DMS53 treated with DMSO at 0.1 percent for 48 hours (cell line): ENCODE measurements around the gene RIIAD1.
"Not testable (repeated sequence)": the region's sequence is repeated elsewhere in the genome, so short reads cannot be mapped to it uniquely, and the experiment has no call there.

Experiments used
- DNase-seq: peaks from one replicate; lab custom pipeline; 2025; ENCODE audit not compliant: unreplicated experiment; lab: John Stamatoyannopoulos, UW

The RIIAD1 gene

GRCh38 chr1:151720974-151721787 lies at the start of gene RIIAD1:
TSS of gene RIIAD1 (plus strand) at chr1:151721522. CDS start at chr1:151721537, 15 bp downstream.
- DNase-seq, result no peak

DNA sequence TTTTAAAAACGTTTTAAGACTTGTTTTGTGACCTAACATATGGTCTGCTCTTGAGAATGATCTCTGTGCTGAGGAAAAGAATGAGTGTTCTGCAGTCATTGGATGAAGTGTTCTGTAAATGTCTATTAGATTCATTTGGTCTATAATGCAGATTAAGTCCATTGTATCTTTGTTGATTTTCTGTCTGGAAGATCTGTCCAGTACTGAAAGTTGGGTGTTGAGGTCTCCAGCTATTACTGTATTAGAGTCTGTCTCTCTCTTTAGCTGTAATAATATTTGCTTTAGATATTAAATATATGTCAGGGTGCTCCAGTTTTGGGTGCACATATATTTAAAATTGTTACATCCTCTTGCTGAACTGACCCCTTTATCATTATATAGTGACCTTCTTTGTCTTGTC lies 47.9 kb upstream of the RIIAD1 start:
- no peak for DNase-seq

DNA sequence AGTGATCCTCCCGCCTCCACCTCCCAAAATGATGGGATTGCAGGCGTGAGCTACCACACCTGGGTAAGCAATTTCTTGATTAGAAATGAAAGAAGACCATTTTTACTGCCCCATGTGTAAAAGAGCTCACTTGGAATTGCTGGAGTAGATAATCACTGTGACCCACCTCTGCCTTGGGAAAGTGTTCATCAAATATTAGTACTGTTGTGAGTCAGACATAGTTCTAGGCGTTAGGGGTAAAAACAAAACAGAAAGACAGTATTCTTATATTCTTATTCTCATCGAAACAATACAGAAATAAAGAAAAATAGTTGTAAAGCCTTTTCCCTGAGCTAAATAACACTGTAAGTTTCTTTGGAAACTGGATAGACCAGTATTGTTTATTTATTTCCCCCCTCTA lies 40.9 kb upstream of the RIIAD1 start:
- DNase-seq, result no peak

- peak; percentile 14 for DNase-seq
Observed at GRCh38 chr1:151680826-151681225, 40.5 kb upstream of the RIIAD1 start.

- DNase-seq, result no peak
Observed at GRCh38 chr1:151681923-151682322, 39.4 kb upstream of the RIIAD1 start.

- DNase-seq, result not testable (repeated sequence)
Observed at GRCh38 chr1:151682901-151683300, 38.4 kb upstream of the RIIAD1 start.

DNA sequence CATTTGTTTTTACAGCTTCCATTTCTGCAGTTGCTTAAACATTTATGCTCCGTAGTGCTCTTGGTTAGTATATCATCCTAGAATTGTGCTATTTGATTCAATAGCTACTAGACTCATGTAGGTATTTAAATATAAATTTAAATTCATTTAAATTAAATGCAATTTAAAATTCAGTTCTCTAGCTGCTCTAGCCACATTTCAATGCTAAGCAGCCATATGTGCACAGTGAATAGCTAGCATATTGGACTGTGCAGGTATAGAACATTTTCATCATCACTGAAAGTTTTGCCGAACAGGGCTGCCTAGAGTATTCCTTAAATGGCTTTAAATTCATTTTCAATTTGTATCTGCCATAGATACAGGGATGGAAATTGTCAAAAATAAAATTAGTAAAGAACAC lies 37.2 kb upstream of the RIIAD1 start:
- DNase-seq, result no peak

DNA sequence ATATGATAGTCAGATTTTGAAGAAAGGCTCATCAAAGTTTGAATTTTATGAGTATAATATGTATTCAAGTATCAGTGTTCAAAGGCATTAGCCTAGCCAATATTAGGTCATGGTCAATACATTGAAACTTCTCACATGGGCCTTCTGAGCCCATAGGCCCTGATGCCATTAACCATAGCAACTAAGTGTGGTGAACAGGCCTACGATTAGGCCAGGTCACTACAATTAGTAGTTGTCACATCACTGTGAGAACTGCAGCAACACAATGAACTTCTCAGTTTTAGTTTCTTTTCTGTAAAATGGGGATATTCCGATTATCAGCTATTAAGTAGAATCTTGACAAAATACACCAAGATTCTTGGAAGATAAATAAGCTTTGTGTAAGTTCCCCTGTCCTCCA lies 34.8 kb upstream of the RIIAD1 start:
- DNase-seq, result no peak

GRCh38 chr1:151689494-151689893 lies 31.8 kb upstream of the RIIAD1 start:
- DNase-seq, result no peak

DNA sequence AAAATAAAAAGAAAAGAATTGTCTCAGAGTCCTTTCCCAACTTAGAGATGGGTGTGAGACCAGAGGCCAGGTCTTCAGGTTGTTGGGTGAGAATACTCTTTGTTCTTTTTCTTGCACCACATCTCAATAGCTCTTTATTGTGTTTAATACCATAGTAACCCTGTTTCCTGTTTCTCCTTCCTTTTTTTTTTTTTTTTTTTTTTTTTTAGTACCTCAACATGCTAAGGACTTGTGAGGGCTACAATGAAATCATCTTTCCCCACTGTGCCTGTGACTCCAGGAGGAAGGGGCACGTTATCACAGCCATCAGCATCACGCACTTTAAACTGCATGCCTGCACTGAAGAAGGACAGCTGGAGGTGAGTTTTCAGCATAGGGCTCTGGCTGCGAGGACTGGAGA lies 29.1 kb upstream of the RIIAD1 start:
- no peak for DNase-seq

GRCh38 chr1:151693057-151693651 lies 28.2 kb upstream of the RIIAD1 start:
- peak; percentile 64 for DNase-seq

DNA sequence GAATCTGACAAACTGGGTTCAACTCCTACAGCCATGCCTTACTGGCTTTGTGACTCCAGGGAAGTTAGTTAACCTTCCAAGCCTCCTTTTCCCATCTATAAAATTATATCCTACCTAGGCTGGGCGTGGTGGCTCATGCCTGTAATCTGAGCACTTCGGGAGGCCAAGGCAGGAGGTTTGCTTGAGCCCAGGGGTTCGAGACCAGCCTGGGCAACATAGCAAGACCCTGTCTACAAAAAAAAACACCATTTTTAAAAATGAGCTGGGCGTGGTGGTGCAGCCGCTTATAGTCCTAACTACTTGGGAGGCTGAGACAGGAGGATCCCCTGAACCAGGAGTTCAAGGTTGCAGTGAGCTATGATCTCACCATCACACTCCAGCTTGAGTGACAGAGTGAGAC lies 19.8 kb upstream of the RIIAD1 start:
- no peak for DNase-seq

DNA sequence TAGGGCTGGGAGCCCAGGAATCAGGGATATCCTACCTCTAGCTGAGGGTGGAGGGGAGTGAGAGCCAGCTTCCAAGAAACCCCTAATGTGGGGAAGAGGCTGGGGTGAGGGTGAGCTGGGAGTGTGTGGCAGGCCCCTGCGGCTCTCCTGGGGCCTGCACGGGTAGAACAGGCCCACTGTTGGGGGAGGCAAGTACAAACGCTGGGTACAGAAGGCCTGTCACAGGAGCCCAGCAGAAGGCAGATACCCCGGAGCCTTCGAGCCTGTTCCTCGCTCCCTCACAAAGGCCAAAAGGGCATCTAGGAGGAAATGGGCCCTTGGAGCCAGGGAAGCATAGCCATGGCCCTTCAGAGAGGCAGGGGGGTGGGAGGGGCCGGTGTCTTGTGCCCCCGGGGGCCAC lies 18.4 kb upstream of the RIIAD1 start:
- no peak for DNase-seq

GRCh38 chr1:151703813-151704212 lies 17.5 kb upstream of the RIIAD1 start:
- no peak for DNase-seq

GRCh38 chr1:151704246-151704645 lies 17.1 kb upstream of the RIIAD1 start:
- no peak for DNase-seq

DNA sequence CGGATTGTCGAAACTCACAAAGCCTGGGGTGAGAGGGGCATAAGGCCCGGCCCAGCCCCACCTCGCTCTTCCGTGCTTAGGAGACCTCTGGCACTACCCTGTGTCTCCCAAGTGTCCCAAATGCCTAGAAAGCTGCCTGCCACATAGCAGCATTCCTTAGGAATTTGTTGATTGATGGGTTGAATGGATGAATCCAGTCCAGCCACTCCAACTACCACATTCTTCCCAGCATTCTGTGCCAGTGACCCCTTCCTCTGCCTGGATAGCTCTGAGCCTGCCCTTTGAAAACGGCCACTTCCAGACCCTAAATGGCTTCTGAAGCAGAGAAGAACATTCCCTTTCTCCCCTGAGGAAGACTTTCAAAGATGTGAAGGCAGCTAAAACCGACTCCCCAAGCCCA lies 16.2 kb upstream of the RIIAD1 start:
- no peak for DNase-seq

DNA sequence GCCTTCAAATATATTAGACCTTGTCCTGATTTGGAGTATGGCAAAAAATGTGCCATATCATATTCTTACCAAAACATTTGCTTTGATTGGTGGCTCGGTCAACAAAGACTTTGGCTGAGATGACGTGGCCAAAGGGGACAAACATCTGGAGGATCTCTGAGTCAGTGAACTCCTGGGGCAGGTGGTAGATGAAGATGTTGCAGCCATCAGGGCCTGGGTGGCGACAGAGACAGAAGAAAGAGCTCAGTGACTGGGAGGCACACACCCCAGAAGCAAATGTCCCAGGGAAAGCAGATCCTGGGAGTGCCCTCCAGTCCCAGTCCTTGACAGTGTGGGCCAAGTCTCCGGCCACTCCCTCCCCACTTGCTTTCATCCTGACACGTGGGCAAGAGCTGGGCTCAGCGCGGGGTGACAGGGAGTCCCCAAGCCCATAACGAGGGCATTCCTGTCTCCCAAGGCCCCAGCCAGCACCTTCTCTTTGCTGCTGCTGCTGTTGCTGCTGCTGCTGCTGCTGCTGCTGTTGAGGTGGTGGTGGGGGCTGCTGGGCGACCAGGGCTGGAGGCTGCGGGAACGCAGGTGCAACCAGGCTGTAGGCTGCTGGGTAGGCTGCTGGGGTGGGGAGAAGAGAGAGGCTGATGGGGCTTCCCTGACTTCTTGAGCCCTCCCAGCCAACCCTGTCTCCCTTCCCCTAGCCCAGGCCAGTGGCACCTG lies 15.4 kb upstream of the RIIAD1 start:
- DNase-seq, result no peak

- no peak for DNase-seq
Observed at GRCh38 chr1:151706464-151707415, 14.6 kb upstream of the RIIAD1 start.

GRCh38 chr1:151707541-151708065 lies 13.7 kb upstream of the RIIAD1 start:
- DNase-seq, result no peak

DNA sequence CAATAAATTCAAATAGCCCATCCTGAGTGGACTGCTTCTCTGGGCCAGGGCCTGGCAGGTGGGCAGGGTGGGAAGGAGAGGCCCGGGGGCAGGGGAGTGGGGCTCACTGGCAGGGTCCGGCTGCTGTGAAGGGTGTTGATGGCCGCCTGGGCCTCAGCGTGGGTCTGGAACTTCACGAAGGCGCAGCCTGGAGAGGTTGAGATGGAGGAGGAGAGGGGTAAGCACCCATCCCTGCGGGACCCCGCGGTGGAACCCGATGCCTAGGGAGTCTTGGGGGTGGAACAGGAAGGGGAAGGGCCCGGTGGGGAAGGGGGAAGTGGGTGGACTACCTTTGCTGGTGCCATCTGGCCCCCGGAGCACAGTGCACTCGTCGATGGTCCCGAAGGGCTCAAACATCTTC lies 12.4 kb upstream of the RIIAD1 start:
- no peak for DNase-seq
